Cerebellar cortex (tissue), 1 donor: Measurements from ENCODE around the gene CTXN1.
"Not testable (repeated sequence)": the region's sequence is repeated elsewhere in the genome, so short reads cannot be mapped to it uniquely, and the experiment has no call there.

ENCODE experiments used
- DNase-seq: peaks from one replicate; pipeline ENCODE4 v3.0.0-alpha.2; 2015; ENCODE audit warnings: low spot score

The CTXN1 gene

DNA sequence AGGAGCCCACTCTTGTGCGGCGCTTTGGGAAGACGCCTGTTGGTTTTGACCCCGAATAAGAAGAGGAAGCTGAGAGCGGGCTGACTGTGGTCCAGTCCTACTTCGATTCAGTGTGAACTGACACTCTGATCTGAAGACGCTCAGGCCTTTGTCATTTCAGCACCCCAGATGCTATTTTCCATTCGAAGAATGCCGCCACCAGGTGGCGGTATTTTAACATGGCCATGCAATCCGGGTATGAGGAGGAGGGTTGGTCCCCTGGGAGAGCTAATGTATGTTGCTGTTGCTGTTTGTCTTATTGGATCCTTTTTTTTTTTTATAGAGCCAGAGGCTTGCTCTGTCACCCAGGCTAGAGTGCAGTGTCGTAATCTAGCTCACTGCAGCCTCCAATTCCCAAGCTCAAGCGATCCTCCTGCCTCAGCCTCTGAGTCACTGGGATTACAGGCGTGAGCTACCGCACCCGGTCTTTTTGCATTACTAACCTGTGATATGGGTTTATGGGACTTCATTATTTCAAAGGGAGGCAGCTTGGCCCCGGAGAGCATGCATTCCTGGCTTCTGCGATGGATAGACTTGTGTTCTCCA lies 18.3 kb upstream of the CTXN1 start:
- peak; percentile 94 for DNase-seq

DNA sequence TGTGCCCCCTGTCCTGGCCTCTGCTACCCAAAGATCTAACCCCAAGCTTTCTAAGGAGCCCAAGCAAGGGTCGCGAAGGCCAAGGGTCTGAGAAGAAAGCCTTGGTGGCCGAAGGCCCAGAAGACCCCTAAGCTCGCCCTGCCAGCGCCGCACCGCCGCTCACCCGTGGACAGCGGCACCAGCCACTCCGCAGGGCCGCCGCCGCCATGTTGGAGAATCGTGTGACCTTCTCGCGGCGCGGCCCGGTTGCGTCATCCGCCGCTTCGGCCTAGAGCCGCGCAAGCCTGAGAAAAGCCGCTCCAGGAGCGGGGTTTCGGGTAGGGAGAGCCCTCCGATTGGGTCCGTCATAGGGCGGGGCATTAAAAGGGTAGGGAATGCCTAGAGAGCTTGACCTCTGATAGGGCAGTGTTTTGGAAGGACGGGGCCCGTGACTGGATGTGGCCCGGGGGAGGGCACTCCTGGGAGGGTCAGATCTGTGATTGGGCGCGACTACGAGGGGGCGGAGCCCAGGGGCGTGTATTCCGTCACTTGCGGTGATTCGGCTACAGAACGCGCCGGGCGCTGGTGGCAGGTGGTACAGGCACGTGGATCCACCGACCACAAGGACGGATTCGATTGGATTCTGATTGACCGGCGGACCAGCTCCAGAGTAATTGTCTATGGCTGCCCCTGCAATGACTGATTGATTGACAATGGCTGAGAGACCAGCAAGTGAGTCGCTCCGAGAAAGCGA lies 17.7 kb upstream of the CTXN1 start, which contains the start of gene TIMM44:
Gene TIMM44, minus strand, starts transcription at position 223 of the 733 bp plus-strand sequence. Its CDS starts 15 bp downstream, at position 208.
- DNase-seq, result peak; percentile 100

DNA sequence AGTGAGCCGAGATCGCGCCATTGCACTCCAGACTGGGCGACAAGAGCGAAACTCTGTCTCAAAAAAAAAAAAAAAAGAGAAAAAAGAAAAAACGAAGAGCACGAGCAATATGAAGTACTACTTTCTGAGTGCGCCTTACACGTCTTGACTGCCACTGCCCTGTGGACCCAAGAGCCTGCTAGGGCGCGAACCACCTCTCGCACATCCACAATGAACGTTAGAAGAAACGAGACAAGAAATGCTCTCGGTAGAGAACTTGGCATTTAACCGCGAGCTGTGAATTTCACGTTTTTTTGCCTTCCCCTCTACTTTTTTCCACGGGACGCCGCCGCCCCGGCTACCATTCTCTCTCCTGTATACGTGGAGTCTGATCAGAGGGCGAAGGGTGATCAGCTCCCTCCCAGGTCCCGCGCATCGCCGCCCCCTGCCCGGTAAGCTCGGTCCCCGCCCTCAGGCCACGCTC lies 17.1 kb upstream of the CTXN1 start:
- DNase-seq, result no peak

DNA sequence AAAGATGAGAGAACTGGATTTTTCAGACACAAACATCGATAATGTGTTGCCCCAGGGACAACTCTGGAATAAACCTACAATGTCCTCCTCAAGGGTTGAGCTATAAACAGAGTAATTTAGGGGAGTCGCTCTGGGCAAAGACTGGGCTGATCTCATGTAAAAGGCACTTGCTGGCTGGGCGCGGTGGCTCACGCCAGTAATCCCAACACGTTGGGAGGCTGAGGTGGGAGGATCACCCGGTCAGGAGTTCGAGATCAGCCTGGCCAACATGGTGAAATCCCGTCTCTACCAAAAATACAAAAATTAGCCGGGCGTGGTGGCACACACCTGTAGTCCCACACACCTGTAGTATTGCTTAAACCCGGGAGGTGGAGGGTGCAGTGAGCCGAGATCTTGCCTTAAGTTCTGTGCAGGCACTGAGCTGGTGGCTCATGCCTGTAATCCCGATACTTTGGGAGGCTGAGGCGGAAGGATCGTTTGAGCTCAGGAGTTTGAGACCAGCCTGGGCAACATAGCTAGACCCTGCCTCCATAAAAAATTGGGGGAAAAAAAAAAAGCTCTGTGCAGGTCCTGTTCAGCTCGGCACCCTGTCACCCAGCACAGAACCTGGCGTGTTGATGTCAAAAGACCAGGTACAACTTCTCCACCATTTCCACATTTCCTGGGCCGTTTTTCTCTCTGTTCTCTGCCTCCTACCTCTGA lies 16.1 kb upstream of the CTXN1 start:
- no peak for DNase-seq

DNA sequence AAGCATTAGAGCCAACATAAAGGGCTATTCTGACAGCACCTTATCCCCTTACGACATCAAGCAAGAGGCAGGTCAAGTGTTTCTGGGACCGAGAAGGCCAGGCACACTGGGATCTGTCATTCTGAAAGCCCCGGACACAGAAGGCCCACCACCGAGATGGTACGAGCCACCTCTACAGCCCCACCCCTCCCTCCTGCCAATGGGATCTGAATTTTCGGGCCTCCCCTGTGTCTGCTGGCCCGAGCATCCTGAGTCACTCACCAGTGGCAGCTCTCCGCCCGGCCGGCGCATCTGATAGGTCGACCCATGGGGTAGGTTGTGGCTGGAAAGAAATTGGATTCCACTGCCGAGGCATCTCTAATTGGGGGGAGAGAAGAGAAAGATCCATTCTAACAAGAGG lies 14.9 kb upstream of the CTXN1 start:
- no peak for DNase-seq

DNA sequence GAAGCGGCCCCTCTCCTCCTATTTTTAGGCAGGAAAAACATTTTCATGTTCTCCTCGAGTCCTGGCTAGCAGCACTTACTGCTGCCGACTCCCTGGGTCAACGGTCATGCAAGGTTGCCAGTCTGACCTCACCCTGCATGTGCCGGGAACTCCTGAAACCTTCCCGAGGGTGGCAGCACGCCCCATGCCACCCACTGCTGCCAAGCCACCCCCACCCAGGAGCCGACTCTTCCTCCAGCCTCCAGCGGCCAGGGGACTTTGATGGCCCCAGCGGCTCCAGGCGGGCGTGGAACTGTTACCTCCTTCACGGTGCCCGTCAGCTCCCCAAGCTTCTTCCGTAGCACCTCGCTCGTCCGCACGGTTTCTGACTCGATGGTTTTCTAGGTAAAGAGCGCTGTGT lies 8.8 kb upstream of the CTXN1 start:
- DNase-seq, result no peak

DNA sequence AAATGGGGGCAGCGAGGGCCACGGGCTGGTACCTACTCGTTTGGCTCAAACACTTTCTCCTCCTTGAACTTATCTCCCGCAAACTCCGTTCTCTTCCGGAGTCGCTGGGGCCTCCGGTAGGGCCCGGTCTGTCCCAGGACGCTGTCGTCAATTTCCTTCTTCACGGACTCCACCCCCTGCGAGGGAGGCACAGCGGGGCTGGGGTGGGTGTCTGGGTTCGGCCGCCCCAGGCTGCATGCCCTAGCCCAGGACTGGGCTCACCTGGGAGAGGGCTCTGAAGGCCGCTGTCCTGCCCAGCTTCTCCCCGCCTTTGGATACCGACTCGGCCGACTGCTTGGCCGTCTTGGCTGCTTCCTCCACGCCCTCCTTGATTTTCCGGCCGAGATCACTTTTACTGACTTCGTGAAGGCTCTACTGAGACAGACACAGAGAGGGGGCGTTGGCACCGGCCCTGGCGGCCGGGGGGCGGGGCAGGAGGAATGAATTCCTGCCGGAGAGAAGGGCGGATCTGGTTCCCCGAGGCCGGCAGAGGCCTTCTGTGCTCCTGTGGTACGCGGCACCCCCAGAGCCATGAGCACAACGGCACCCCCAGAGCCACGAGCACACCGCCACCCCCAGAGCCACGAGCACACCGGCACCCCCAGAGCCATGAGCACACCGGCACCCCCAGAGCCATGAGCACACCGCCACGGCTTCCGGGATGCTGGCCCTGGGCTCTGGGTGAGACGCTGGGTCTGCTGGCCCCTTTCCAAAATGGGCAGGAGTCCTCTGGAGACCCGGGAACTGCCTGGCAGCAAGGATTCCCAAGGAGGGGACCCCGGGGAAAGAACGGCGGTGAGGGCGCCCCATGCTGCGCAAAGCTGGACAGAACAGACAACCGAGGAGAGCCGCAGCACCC lies 8.1 kb upstream of the CTXN1 start:
- DNase-seq, result no peak

DNA sequence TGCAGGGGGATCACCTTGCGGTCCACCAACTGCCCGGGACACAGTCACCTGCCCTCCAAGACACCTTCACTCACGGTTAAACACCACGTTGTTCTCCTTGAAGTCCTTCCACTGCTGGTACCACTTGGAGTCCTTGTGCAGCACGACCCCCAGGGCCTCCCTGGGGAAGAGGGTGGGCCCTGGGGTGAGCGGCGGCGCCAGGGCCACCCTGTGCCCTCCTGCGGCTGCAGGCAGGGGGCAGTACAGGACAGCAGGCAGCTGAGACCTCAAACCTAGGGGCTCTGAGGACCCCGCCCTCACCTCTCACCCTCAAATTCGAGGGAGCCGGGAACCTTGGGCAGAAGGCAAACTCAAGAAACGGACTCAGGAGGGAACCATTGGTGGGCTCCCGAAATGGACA lies 7.5 kb upstream of the CTXN1 start:
- DNase-seq, result no peak

DNA sequence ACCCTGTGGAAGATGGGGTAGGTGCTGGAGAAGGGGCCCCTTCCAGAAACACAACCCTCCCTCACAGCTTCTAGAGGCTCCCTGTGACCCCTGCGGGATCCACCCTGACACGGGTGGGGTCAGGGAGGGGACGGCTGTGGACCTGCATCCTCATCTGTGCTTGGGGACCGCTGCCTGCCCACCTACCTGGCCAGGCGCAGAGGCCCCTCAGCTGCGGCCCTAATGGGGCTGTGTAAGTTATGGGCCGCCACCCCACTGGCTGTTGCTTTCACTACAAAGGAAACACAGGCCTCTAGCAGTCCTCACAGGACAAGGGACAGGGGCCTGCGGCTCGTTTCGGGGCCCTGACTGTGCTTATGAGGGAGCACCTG lies 7.0 kb upstream of the CTXN1 start:
- DNase-seq, result no peak

DNA sequence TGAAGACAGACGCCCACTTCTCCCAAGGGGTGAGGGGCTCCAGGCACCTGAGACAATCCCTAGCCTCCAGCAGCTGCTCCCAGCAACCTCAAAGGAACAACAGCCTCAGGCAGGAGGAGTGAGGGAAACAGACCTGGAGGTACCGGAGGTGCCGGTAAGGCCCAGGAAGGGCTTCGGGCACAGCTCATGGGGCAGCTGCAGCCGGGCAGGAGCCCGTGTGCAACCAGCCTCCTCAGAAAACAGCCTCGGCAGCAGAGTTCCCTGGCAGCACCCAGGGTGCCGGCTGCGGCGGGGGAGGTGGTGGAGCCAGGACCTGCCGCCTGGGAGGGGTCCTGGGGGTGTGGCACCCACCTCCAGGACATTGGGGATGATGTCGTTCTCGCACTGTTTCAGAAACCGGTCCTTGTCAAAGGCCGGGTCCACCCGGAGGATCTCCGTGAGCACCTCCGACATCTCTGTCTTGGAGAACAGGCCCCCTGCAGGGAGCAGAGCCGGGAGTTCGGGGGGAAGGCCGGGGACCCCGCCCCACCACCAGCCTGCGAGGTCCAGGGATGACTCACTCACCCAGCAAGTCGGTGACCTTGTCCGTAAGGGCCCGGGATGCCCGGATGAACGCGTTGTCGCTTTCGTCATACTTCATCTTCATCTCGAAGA lies 6.5 kb upstream of the CTXN1 start:
- DNase-seq, result no peak

DNA sequence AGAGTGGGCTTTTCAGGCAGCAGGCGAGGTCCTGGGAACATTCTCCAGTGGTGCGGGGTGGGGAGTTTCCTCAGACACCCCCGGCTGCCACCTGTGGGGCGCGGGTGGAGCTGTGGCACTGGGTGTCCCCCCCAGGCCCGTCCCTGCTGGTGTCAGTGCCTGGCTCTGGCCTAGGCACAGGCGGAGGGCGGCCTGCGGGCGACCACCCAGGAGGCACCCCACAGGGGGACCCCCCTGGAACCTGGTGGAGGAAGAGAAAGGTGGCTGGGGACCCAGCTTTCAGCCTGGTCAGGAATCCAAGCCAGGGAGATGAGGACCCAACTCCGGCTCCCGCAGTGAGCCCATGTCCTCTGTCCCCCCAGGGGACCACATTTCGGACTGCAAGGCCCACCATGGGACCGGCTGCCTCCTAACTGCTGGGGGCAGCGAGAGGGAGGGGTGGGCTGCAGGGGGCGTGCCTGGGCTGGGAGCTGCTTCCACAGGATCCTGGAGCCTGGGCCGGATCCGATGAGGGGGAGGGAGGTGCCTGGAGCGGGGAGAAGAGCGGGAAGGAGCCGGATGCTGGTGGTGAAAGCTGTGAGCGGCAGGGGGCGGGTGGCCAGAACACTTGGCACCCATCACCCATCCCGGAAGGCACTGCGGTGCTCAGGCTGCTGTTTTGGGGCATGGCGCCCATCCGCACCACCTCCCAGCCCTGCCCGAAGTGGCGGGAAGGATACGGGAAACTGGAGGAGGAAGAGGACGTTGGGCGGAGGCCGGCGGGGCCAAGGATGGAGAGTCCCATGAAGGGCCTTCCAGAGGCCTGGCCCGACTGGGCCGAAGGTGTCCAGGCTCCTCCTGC lies 5.5 kb upstream of the CTXN1 start:
- no peak for DNase-seq

DNA sequence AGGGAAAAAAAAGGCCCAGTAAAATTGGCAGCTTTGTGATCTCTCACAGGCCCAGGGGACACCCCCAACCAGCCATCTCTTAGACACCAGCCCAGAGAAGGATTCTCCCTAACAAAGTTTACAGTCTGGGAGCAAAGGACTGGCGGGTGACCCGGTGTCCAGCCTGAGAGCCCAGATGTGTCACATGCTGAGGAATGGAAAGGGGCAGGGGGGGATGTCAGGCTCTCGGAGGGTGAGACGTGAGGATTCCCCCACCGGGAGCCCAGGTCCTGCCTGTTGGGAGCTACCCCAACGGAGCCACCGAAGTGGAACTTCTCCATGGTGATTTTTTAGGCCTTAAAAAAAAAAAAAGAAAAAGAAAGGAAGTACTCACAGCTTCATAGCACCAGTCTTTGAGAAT lies 4.8 kb upstream of the CTXN1 start:
- DNase-seq, result no peak

DNA sequence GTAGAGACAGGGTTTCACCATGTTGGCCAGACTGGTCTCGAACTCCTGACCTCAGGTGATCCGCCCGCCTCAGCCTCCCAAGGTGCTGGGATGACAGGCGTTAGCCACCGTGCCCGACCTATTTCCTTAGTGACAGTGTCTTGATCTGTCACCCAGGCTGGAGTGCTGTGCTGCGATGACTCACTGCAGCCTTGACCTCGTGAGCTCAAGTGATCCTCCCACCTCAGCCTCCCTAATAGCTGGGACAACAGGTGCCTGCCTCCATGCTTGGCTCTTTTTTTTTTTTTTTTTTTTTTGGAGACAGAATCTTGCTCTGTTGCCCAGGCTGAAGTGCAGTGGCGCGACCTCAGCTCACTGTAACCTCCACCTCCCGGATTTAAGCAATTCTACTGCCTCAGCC lies 4.1 kb upstream of the CTXN1 start:
- not testable (repeated sequence) for DNase-seq

DNA sequence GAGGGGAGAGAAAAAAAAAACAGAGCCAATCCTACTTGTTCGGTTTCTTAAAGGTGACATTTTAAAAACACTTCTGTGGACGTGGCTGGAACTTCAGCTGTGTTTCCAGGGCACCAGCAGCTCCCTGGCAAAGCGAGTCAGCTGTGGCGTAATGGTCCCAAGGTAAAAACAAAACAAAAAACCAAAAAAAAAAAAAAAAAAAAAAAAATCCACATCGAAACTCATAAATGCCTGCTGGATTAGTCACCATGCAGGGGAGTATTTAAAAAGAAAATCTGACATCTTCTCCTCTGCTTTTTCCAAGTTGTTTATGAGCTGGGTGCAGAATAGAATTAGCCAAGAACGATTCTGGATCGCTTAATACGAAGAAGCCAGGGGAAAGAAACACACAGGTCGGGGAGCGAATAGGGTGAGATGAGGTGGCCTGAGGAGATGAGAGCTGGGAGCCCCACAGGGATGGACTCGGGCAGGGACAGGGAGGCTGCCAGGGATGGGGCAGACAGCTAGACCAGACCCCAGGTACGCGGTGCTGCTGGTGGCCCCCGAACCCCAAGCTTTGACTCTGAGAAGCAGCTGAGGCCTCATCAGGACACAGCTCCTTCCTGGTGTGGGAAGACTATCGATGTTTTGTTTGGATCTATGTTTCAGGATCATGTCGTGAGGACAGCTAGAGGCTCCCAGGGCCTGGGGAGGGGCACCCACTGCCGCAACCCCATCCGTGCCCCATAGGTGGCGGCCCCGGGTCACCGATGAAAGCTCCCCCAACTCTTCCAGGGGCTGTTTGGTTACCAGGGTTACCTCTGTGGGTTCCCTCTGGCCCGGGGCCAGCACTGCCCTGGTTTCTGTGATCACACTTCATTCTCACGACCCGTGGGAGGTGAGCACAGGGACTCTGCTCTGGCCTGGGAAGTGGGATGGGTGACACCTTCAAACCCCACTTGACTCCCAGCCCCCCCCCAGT lies 3.1 kb upstream of the CTXN1 start:
- no peak for DNase-seq

DNA sequence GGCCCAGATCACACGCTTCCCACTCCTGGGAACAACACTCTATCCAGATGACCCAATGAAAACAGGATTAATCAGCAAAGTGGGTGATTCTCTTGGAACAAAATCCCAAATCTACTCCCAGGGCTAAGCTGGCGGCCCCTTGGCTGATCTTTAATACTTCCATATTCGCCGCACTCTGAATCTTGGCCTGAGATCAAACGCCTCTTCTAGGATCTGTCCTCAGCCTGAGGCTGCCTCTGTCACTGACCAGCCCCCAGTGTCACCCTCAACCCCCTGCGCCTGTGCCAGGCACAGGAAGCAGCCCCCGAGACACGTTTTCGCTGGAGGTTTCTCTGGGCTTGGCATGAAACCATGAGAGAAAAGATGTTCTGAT lies 2.4 kb upstream of the CTXN1 start:
- DNase-seq, result no peak

DNA sequence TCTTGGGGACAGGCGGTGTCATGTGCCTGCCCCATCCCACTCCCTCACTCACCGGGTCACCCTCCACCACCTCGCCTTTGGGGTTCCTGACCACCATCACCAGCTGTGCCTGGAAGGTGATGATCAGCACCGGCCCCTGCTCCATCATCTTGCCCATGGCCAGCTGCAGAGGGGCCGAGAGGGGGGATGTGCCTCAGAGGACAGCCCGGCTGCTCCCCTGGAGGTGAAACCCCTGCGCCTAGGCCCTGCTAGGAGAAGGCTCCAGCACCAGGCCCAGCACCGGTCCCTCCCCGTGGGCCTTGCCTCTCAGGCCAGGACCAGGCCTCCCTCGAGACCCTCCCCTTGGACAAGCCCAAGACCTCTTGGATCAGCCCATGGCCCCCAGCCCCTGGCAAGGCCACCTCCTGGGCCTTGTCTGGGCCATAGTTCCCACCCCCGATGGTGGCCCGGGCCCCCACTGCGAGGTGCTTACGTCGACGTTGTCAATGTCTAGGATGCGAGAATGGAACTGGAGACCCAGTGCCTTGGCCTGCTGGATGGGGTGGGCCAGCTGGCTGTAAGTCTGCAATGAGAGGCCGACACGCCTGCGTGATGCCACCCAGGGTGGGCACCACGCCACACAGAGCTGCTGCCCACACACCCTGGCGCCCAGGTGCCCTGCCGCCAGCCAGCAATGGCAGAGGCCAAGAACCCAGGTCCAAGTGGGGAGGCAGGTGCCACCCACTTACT lies 1.8 kb upstream of the CTXN1 start:
- DNase-seq, result no peak

DNA sequence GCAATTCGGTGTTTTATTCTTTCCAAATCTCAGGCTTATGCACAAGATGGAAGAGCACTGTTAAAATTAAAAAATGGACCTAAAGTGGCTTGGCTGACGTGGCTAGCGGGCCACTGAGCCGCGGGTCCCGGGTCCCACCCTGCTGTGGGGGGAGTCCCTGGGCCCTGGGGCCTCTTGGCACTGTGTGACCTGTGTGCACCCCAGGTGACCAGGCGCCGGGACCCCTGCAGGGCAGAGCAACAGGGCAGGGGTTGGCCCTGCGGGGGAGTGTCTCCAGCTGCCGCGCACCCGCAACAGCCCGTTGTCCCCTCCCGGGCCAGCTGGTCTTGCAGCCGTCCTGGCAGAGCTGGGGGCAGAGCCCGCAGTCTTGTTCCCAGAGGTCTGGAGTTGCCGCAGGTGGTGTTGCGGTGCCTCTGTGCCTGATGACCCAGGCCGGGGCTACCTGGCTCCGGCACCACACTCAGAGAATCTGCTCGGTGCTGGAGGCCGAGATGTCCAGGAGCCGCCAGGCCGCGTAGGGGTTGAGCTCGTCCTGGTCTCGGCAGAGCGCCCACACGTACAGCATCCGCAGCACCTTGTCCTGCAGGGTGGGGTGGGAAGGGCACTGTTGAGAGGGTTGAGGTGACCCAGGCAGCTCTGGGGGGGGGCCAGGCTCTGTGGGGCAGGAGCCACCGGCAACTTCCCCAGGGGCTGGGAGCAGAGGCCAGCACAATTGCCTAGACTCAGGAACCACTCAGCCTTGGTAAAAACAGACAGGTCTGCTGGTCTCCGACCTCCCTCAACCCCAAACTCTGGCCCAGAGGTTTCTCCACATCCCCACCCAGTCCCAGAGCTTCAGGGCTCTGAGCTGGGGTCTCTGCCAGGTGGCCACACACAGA lies 1.0 kb upstream of the CTXN1 start:
- no peak for DNase-seq
